LNCaP clone FGC (cell line): ENCODE results near the gene IL11.

ENCODE experiments used
- DNase-seq: peaks from one replicate; pipeline ENCODE4 v3.0.0-alpha.2; 2011; ENCODE audit warnings: low read depth
- H3K4me3 ChIP-seq: 2 replicates; pipeline ENCODE4 v1.5.1; 2011; ENCODE audit warnings: mild to moderate bottlenecking, low read depth, low read length, control low read depth
- TF ChIP-seq, protein P1 (sequence below): IDR thresholded peaks from 2 replicates; pipeline ENCODE4 v1.5.1; 2012; ENCODE audit warnings: mild to moderate bottlenecking; ENCODE audit not compliant: control insufficient read depth, insufficient read depth; ENCODE audit errors: extremely low read depth

IL11 gene

GRCh38 chr19:55389386-55390317, 19.4 kb upstream of the IL11 start:
- no peak for DNase-seq
- TF ChIP-seq, protein P1, sequence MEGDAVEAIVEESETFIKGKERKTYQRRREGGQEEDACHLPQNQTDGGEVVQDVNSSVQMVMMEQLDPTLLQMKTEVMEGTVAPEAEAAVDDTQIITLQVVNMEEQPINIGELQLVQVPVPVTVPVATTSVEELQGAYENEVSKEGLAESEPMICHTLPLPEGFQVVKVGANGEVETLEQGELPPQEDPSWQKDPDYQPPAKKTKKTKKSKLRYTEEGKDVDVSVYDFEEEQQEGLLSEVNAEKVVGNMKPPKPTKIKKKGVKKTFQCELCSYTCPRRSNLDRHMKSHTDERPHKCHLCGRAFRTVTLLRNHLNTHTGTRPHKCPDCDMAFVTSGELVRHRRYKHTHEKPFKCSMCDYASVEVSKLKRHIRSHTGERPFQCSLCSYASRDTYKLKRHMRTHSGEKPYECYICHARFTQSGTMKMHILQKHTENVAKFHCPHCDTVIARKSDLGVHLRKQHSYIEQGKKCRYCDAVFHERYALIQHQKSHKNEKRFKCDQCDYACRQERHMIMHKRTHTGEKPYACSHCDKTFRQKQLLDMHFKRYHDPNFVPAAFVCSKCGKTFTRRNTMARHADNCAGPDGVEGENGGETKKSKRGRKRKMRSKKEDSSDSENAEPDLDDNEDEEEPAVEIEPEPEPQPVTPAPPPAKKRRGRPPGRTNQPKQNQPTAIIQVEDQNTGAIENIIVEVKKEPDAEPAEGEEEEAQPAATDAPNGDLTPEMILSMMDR = no peak

GRCh38 chr19:55387736-55388497, 17.7 kb upstream of the IL11 start:
- peak overlapping the region; percentile 89 for H3K4me3 ChIP-seq
- TF ChIP-seq, protein P1 = no peak
- no peak for DNase-seq

More at GRCh38 chr19:55389386-55390317, 19.4 kb upstream of the IL11 start:
- no peak overlapping the region for H3K4me3 ChIP-seq

DNA sequence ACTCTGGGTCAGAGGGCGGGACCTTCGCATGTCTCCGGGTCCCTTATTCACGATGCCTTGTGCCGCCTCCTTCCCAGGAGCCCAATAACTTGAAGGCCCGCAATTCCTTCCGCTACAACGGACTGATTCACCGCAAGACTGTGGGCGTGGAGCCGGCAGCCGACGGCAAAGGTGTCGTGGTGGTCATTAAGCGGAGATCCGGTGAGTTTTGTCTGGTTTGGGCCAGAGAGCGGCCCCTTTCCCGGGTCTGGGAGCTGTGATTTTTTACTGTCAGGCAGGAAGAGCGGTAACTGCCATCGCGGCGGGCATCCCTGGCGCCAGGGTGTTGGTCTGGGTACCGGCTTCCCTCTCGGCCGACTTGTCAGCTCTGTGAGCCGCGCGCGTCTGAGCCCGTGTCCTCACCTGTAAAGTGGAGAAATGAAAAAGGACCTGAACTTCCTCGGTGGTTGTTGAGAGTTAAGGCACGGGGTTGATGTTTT, 16.3 kb upstream of the IL11 start:
- DNase-seq = no peak

GRCh38 chr19:55385724-55386492, 15.6 kb upstream of the IL11 start, which contains the start of gene RPL28:
RPL28 (plus strand) TSS chr19:55385932; CDS start chr19:55386358, 426 bp downstream.
- TF ChIP-seq, protein P1 = no peak
- DNase-seq = peak; percentile 92
- H3K4me3 ChIP-seq = peak within 1 kb of the TSS; percentile 89

More for the DNA sequence above, 16.3 kb upstream of the IL11 start:
- peak overlapping the region; percentile 89 for H3K4me3 ChIP-seq
- TF ChIP-seq, protein P1 = no peak

GRCh38 chr19:55384920-55385723, 14.9 kb upstream of the IL11 start:
- DNase-seq = peak; percentile 82
- H3K4me3 ChIP-seq = peak overlapping the region; percentile 89
- TF ChIP-seq, protein P1 = no peak
